IMR-90 (cell line): ENCODE measurements around the gene ARHGAP45. TPM values are rescaled to one million over a fixed set of nuclear protein-coding genes. Genes with fewer than 3 reads are reported as not detected.

Experiments
- ATAC-seq: fragments of 200-7000 bp; cut with Tn5 transposase; 2 replicates; pipeline ENCODE4 v1.9.1; 2020; ENCODE audit warnings: low read depth, mild to moderate bottlenecking, moderate library complexity
- BruUV-seq: library from RNA; stranded (reverse); fragments of 400-500 nt; replicated peaks from 2 replicates; lab custom pipeline; 2021; lab: Mats Ljungman, UMichigan
- CTCF ChIA-PET: fragments of 300-600 bp; formaldehyde crosslinking; extraction: SDS; loops from one replicate; lab custom pipeline; 2021; ENCODE audit warnings: antibody characterized with exemption; lab: Yijun Ruan, JAX
- POLR2A ChIA-PET: fragments of 300-600 bp; sonication (Branson Sonifier 250); formaldehyde crosslinking; loops from one replicate; lab custom pipeline; 2022; ENCODE audit warnings: antibody characterized with exemption; ENCODE audit not compliant: unreplicated experiment; lab: Charles Lee
- DNase-seq: peaks from one replicate; pipeline ENCODE4 v3.0.0; 2013
- H2AFZ ChIP-seq: replicated peaks from 2 replicates; pipeline ENCODE3; 2013; ENCODE audit warnings: low read length, mild to moderate bottlenecking; ENCODE audit not compliant: poor library complexity
- H2AK5ac ChIP-seq: 2 replicates; pipeline ENCODE4 v1.6.1; 2013; ENCODE audit warnings: low read depth, low read length, inconsistent platforms
- H2AK9ac ChIP-seq: replicated peaks from 2 replicates; pipeline ENCODE3; 2013; ENCODE audit warnings: mild to moderate bottlenecking, low read depth, low read length, moderate library complexity; ENCODE audit not compliant: poor library complexity
- H2BK120ac ChIP-seq: 2 replicates; pipeline ENCODE4 v1.6.1; 2013; ENCODE audit warnings: low read depth, low read length, inconsistent platforms
- H2BK15ac ChIP-seq: 3 replicates; pipeline ENCODE4 v1.6.1; 2013; ENCODE audit warnings: low read depth, low read length, inconsistent platforms
- H2BK20ac ChIP-seq: 2 replicates; pipeline ENCODE4 v1.6.1; 2013; ENCODE audit warnings: low read depth, mild to moderate bottlenecking, inconsistent platforms, low read length, moderate library complexity
- H2BK5ac ChIP-seq: 2 replicates; pipeline ENCODE4 v1.6.1; 2013; ENCODE audit warnings: mild to moderate bottlenecking, low read depth, low read length, inconsistent platforms; ENCODE audit not compliant: poor library complexity, severe bottlenecking
- H3K14ac ChIP-seq: replicated peaks from 2 replicates; pipeline ENCODE4 v1.6.1; 2013; ENCODE audit warnings: low read depth, low read length, inconsistent platforms
- H3K18ac ChIP-seq: 2 replicates; pipeline ENCODE4 v1.6.1; 2013; ENCODE audit warnings: low read depth, low read length, control low read depth
- H3K23ac ChIP-seq: 2 replicates; pipeline ENCODE4 v1.6.1; 2013; ENCODE audit warnings: low read depth, low read length, inconsistent platforms
- H3K27ac ChIP-seq: 2 replicates; pipeline ENCODE4 v1.5.1; 2013; ENCODE audit warnings: mild to moderate bottlenecking, control low read depth, low read length; ENCODE audit not compliant: insufficient read depth
- H3K27me3 ChIP-seq: 2 replicates; pipeline ENCODE4 v1.6.1; 2013; ENCODE audit warnings: low read length; ENCODE audit not compliant: control insufficient read depth, insufficient read depth
- H3K36me3 ChIP-seq: 2 replicates; pipeline ENCODE4 v1.6.1; 2013; ENCODE audit warnings: low read length, mixed read lengths; ENCODE audit not compliant: control insufficient read depth, insufficient read depth
- H3K4ac ChIP-seq: 2 replicates; pipeline ENCODE4 v1.6.1; 2013; ENCODE audit warnings: low read depth, low read length, inconsistent platforms
- H3K4me1 ChIP-seq: 2 replicates; pipeline ENCODE4 v1.6.1; 2013; ENCODE audit warnings: low read length, mixed read lengths; ENCODE audit not compliant: control insufficient read depth, insufficient read depth
- H3K4me2 ChIP-seq: 2 replicates; pipeline ENCODE4 v1.6.1; 2013; ENCODE audit warnings: low read depth, mild to moderate bottlenecking, control low read depth, low read length, moderate library complexity
- H3K4me3 ChIP-seq: 2 replicates; pipeline ENCODE4 v1.5.1; 2013; ENCODE audit warnings: low read depth, mild to moderate bottlenecking, control low read depth, low read length, moderate library complexity; ENCODE audit not compliant: insufficient read depth
- H3K56ac ChIP-seq: 2 replicates; pipeline ENCODE4 v1.6.1; 2013; ENCODE audit warnings: low read length, inconsistent platforms; ENCODE audit not compliant: insufficient read depth; ENCODE audit errors: extremely low read depth
- H3K79me1 ChIP-seq, 2 experiments: 2 replicates each; pipeline ENCODE4 v1.6.1; 2013; ENCODE audit warnings: low read length in 2 of 2, inconsistent platforms in 1 of 2, low read depth in 1 of 2
- H3K9ac ChIP-seq: 2 replicates; pipeline ENCODE4 v1.6.1; 2013; ENCODE audit warnings: low read depth, low read length, control low read depth
- H3K9me1 ChIP-seq: 2 replicates; pipeline ENCODE4 v1.6.1; 2013; ENCODE audit warnings: low read length, inconsistent platforms; ENCODE audit not compliant: insufficient read depth
- H3K9me3 ChIP-seq: 2 replicates; pipeline ENCODE4 v1.6.1; 2013; ENCODE audit warnings: low read length; ENCODE audit not compliant: control insufficient read depth, insufficient read depth
- H4K20me1 ChIP-seq: 2 replicates; pipeline ENCODE4 v1.6.1; 2013; ENCODE audit warnings: low read length, inconsistent platforms; ENCODE audit not compliant: insufficient read depth
- H4K5ac ChIP-seq: 2 replicates; pipeline ENCODE4 v1.6.1; 2013; ENCODE audit warnings: mild to moderate bottlenecking, low read depth, low read length, control low read depth
- H4K8ac ChIP-seq, 2 experiments: 2 replicates each; pipeline ENCODE4 v1.6.1; 2013; ENCODE audit warnings: low read depth in 2 of 2, low read length in 2 of 2, control low read depth in 1 of 2, inconsistent platforms in 1 of 2
- H4K91ac ChIP-seq: 2 replicates; pipeline ENCODE4 v1.6.1; 2013; ENCODE audit warnings: low read depth, low read length, inconsistent platforms; ENCODE audit not compliant: insufficient read depth
- BHLHE40 ChIP-seq: fragments of 150-350 bp; IDR thresholded peaks from 2 replicates; pipeline ENCODE4 v1.6.1; 2016; ENCODE audit warnings: mild to moderate bottlenecking, low read depth, low read length
- CEBPB ChIP-seq: IDR thresholded peaks from 2 replicates; pipeline ENCODE4 v1.6.1; 2012; ENCODE audit warnings: low read depth, low read length, improper control_type of control experiment
- CHD1 ChIP-seq: IDR thresholded peaks from 2 replicates; pipeline ENCODE4 v1.6.1; 2012; ENCODE audit warnings: low read depth, low read length, improper control_type of control experiment
- CTCF ChIP-seq: conservative IDR thresholded peaks from 2 replicates; pipeline ENCODE4 v1.5.1; 2012; ENCODE audit warnings: mild to moderate bottlenecking, low read depth, low read length, improper control_type of control experiment
- MAZ ChIP-seq: IDR thresholded peaks from 2 replicates; pipeline ENCODE4 v1.6.1; 2012; ENCODE audit warnings: low read depth, mild to moderate bottlenecking, low read length, improper control_type of control experiment, moderate library complexity, borderline replicate concordance
- MXI1 ChIP-seq: IDR thresholded peaks from 2 replicates; pipeline ENCODE4 v1.6.1; 2012; ENCODE audit warnings: low read depth, mild to moderate bottlenecking, low read length, moderate library complexity, borderline replicate concordance
- NFE2L2 ChIP-seq: fragments of 150-350 bp; IDR thresholded peaks from 2 replicates; pipeline ENCODE4 v1.6.1; 2016; ENCODE audit warnings: low read depth, mild to moderate bottlenecking, low read length
- POLR2A ChIP-seq: IDR thresholded peaks from 2 replicates; pipeline ENCODE4 v1.6.1; 2012; ENCODE audit warnings: mild to moderate bottlenecking, low read depth, low read length
- RCOR1 ChIP-seq: IDR thresholded peaks from 2 replicates; pipeline ENCODE4 v1.6.1; 2012; ENCODE audit warnings: mild to moderate bottlenecking, low read length, improper control_type of control experiment; ENCODE audit not compliant: insufficient replicate concordance
- RFX5 ChIP-seq: IDR thresholded peaks from 2 replicates; pipeline ENCODE4 v1.8.0; 2012; ENCODE audit warnings: low read depth, mild to moderate bottlenecking, low read length, moderate library complexity
- SMC3 ChIP-seq: fragments of 150-350 bp; IDR thresholded peaks from 2 replicates; pipeline ENCODE4 v1.6.1; 2016; ENCODE audit warnings: low read depth, mild to moderate bottlenecking, antibody characterized with exemption, low read length, moderate library complexity
- USF2 ChIP-seq: fragments of 150-350 bp; IDR thresholded peaks from 2 replicates; pipeline ENCODE4 v1.6.1; 2017; ENCODE audit warnings: mild to moderate bottlenecking, antibody characterized with exemption, low read length, low read depth
- WGBS, 2 experiments: methylation state at CpG; one replicate each; pipeline versions ENCODE4 v1.1.5 to v1.1.7; 2013; ENCODE audit warnings: missing lambda C conversion rate in 2 of 2; ENCODE audit not compliant: insufficient read length in 1 of 2; ENCODE audit errors: extremely low coverage in 2 of 2; 5-methylcytosine and 5-hydroxymethylcytosine counted together
- dilution Hi-C: fragments of 300-500 bp; cut with HindIII; formaldehyde crosslinking; loops from one replicate; pipeline ENCODE4 v1.14.3; 2018; ENCODE audit warnings: low sequenced_read_pairs; ENCODE audit not compliant: unreplicated experiment
- in situ Hi-C: fragments of 300-500 bp; cut with MboI; formaldehyde crosslinking; loops from 3 replicates; pipeline ENCODE4 v1.14.3; 2019; ENCODE audit warnings: low sequenced_read_pairs, inconsistent platforms, mixed read lengths
- intact Hi-C: fragments of 100-400 bp; cut with micrococcal nuclease; formaldehyde crosslinking; loops from 2 replicates; pipeline ENCODE4 v1.10.0; 2022
- polyA plus RNA-seq, 3 experiments: library from polyadenylated mRNA; depleted of rRNA; stranded (reverse); fragments of >200 nt; gene quantifications; 2 replicates each; pipeline ENCODE4 v1.2.3, GENCODE V29; 2012; ENCODE audit warnings: low replicate concordance in 1 of 3
- total RNA-seq: library from RNA; depleted of rRNA; stranded (reverse); fragments of >200 nt; gene quantifications from 2 replicates; pipeline ENCODE4 v1.2.3, GENCODE V29; 2012
- TF ChIP-seq, protein P1 (sequence below): fragments of 150-350 bp; IDR thresholded peaks from 2 replicates; pipeline ENCODE4 v1.6.1; 2016; ENCODE audit warnings: low read depth, mild to moderate bottlenecking, low read length, moderate library complexity, borderline replicate concordance

Gene ARHGAP45
- total and polyA plus RNA-seq, 2 of the 4 experiments (the other 2 are of a cell fraction): 1.3 to 1.7 TPM

DNA sequence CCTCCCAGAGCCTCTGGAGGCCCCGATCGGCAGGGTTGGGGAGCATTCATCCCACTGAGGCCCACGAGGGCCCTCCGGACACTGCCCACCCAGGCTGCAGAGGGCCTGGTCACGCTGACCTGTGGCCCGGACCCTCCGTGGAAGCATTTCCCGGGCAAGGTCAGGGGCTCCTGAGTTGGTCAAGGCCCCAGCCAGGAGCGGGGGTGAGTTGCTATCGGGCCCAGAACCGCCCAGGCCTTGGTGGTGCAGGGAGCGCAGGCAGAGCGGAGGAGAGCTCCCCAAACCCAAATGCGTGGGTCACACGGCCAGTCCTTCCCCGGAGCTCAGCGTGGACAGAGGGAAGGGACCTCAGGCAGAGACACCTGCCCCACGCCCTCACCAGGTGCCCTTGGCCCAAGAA, 62.6 kb downstream of the ARHGAP45 start:
- TF ChIP-seq RCOR1: no peak
- TF ChIP-seq CHD1: no peak
- no peak for TF ChIP-seq POLR2A
- no peak for TF ChIP-seq SMC3
- TF ChIP-seq MXI1: no peak
- TF ChIP-seq CEBPB: no peak
- no peak for TF ChIP-seq NFE2L2
- no peak for TF ChIP-seq CTCF
- TF ChIP-seq BHLHE40: no peak
- no peak for TF ChIP-seq RFX5
- TF ChIP-seq MAZ: no peak
- TF ChIP-seq USF2: no peak
- TF ChIP-seq, protein P1, sequence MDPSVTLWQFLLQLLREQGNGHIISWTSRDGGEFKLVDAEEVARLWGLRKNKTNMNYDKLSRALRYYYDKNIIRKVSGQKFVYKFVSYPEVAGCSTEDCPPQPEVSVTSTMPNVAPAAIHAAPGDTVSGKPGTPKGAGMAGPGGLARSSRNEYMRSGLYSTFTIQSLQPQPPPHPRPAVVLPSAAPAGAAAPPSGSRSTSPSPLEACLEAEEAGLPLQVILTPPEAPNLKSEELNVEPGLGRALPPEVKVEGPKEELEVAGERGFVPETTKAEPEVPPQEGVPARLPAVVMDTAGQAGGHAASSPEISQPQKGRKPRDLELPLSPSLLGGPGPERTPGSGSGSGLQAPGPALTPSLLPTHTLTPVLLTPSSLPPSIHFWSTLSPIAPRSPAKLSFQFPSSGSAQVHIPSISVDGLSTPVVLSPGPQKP: no peak
- intact Hi-C loops: no loop called here
- Histone ChIP-seq H3K27me3 (no peaks in the 10 kb centered on the region), H4K5ac (no peak overlapping the region), H3K4ac (no peak overlapping the region), H3K4me1 (peaks cover 29% of the 10 kb centered on the region), H3K9me3 (no peaks in the 10 kb centered on the region), H3K9ac (no peak overlapping the region), H3K36me3 (peaks cover 47% of the 10 kb centered on the region), H4K20me1 (peaks cover 40% of the 10 kb centered on the region), H2BK15ac (no peak overlapping the region), H3K23ac (no peak overlapping the region), H2BK5ac (no peak overlapping the region), H4K8ac (no peak overlapping the region), H2BK20ac (no peak overlapping the region), H2AK9ac (peak overlapping the region; percentile 9), H3K4me3 (no peak overlapping the region), H3K4me2 (no peak overlapping the region), H3K18ac (no peak overlapping the region), H2AFZ (no peak overlapping the region), H3K27ac (no peak overlapping the region), H2BK120ac (no peak overlapping the region), H3K9me1 (peaks cover 12% of the 10 kb centered on the region), H4K91ac (no peak overlapping the region), H2AK5ac (peak overlapping the region; percentile 43; the same call in 1 of the 2 replicates), H3K56ac (no peak overlapping the region), H3K14ac (no peak overlapping the region), H3K79me1 (peaks cover 30 to 79% of the 10 kb centered on the region in 2 experiments; a peak in 3 of 4 replicates)
- in situ Hi-C loops: no loop called here
- BruUV-seq: no TSS peak
- POLR2A ChIA-PET: no interaction called here
- dilution Hi-C loops: no loop called here
- CTCF ChIA-PET: interaction anchor here (0.5 kb wide), 1 partner anchor 64 kb away, joined by 3 read pairs; no protein-coding TSS in a partner anchor
- 95% methylated on average over 15 of the region's 18 CpGs; no CpG with 5 or more reads in 1 of the 2 experiments for WGBS, 2 experiments
- DNase-seq: no peak
- no peak for ATAC-seq
